ENCODE results near the gene ERN1.

DNA sequence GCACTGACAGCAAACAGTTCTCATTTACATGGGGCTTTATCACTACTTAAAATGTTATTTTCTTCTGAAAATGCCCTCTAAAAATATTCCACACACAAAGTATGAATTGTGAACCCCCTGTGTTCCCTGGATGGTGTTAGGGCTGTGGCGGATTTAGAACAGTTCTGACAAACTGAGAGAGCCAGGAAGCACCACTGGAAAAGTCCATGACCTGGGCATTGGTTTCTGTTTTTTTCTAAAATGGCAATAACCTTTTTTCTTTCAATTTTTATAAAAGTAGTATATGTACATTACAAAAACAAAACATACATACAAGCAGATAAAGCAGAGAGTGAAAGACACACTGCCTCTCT lies 21.0 kb upstream of the ERN1 start:
- TF ChIP-seq, protein P1, sequence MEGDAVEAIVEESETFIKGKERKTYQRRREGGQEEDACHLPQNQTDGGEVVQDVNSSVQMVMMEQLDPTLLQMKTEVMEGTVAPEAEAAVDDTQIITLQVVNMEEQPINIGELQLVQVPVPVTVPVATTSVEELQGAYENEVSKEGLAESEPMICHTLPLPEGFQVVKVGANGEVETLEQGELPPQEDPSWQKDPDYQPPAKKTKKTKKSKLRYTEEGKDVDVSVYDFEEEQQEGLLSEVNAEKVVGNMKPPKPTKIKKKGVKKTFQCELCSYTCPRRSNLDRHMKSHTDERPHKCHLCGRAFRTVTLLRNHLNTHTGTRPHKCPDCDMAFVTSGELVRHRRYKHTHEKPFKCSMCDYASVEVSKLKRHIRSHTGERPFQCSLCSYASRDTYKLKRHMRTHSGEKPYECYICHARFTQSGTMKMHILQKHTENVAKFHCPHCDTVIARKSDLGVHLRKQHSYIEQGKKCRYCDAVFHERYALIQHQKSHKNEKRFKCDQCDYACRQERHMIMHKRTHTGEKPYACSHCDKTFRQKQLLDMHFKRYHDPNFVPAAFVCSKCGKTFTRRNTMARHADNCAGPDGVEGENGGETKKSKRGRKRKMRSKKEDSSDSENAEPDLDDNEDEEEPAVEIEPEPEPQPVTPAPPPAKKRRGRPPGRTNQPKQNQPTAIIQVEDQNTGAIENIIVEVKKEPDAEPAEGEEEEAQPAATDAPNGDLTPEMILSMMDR (conservative IDR thresholded peaks at IDR 0.05 in 1 of 2, IDR thresholded peaks at IDR 0.05 in 1 of 2; ENCODE audit: low read depth in 1 of 2, low read length in 2 of 2) = no peak
- TF ChIP-seq EZH2 (IDR thresholded peaks at IDR 0.05; ENCODE audit: low read length, missing control alignments) = no peak
